ENCODE results near the gene SERINC3.
A peak's percentile ranks its signal among the peaks of the same experiment; 100 is the strongest.

The SERINC3 gene

GRCh38 chr20:44470327-44470726 lies 51.5 kb downstream of the SERINC3 start:
- peak; percentile 79 for FAIRE-seq

GRCh38 chr20:44468044-44468782 lies 53.7 kb downstream of the SERINC3 start:
- DNase-seq (ENCODE audit: insufficient read length, low spot score) (no peak), FAIRE-seq (peak; percentile 81)

More at GRCh38 chr20:44470327-44470726, 51.5 kb downstream of the SERINC3 start:
- DNase-seq (ENCODE audit: insufficient read length, low spot score) = no peak

GRCh38 chr20:44467289-44467883 lies 54.5 kb downstream of the SERINC3 start:
- FAIRE-seq (peak; percentile 57), DNase-seq (ENCODE audit: insufficient read length, low spot score) (no peak)

GRCh38 chr20:44465001-44465560 lies 56.8 kb downstream of the SERINC3 start:
- peak; percentile 48 for FAIRE-seq
- no peak for DNase-seq (ENCODE audit: insufficient read length, low spot score)

- FAIRE-seq = no peak
- DNase-seq (ENCODE audit: insufficient read length, low spot score) = no peak
Measured at GRCh38 chr20:44464514-44464913, 57.4 kb downstream of the SERINC3 start.

- FAIRE-seq (no peak), DNase-seq (ENCODE audit: insufficient read length, low spot score) (no peak)
Measured at GRCh38 chr20:44463466-44463865, 58.4 kb downstream of the SERINC3 start.

GRCh38 chr20:44461803-44462174 lies 60.1 kb downstream of the SERINC3 start:
- no peak for DNase-seq (ENCODE audit: insufficient read length, low spot score)
- FAIRE-seq = no peak

- DNase-seq (ENCODE audit: insufficient read length, low spot score) (no peak), FAIRE-seq (no peak)
Measured at GRCh38 chr20:44461142-44461802, 60.6 kb downstream of the SERINC3 start.

GRCh38 chr20:44460795-44461141 lies 61.1 kb downstream of the SERINC3 start:
- peak; percentile 86 for DNase-seq (ENCODE audit: insufficient read length, low spot score)
- peak; percentile 94 for FAIRE-seq

GRCh38 chr20:44459271-44459670 lies 62.6 kb downstream of the SERINC3 start:
- no peak for FAIRE-seq

GRCh38 chr20:44457016-44457415 lies 64.9 kb downstream of the SERINC3 start:
- DNase-seq (ENCODE audit: insufficient read length, low spot score) = no peak
- FAIRE-seq = no peak

More at GRCh38 chr20:44459271-44459670, 62.6 kb downstream of the SERINC3 start:
- DNase-seq (ENCODE audit: insufficient read length, low spot score) = no peak

- FAIRE-seq = no peak
- no peak for DNase-seq (ENCODE audit: insufficient read length, low spot score)
Measured at GRCh38 chr20:44456611-44457010, 65.3 kb downstream of the SERINC3 start.

- DNase-seq (ENCODE audit: insufficient read length, low spot score) (no peak), FAIRE-seq (no peak)
Measured at GRCh38 chr20:44455126-44455525, 66.7 kb downstream of the SERINC3 start.

- DNase-seq (ENCODE audit: insufficient read length, low spot score) (no peak), FAIRE-seq (no peak)
Measured at GRCh38 chr20:44454306-44454963, 67.4 kb downstream of the SERINC3 start.

GRCh38 chr20:44450903-44451450 lies 70.9 kb downstream of the SERINC3 start:
- FAIRE-seq = peak; percentile 74
- DNase-seq (ENCODE audit: insufficient read length, low spot score) = no peak

GRCh38 chr20:44450281-44450889 lies 71.5 kb downstream of the SERINC3 start:
- FAIRE-seq (peak; percentile 90), DNase-seq (ENCODE audit: insufficient read length, low spot score) (no peak)

- FAIRE-seq (no peak), DNase-seq (ENCODE audit: insufficient read length, low spot score) (no peak)
Measured at GRCh38 chr20:44449864-44450263, 72.0 kb downstream of the SERINC3 start.

GRCh38 chr20:44448753-44449546 lies 72.9 kb downstream of the SERINC3 start:
- DNase-seq (ENCODE audit: insufficient read length, low spot score) (no peak), FAIRE-seq (peak; percentile 87)

GRCh38 chr20:44447827-44448419 lies 73.9 kb downstream of the SERINC3 start:
- no peak for FAIRE-seq

More at GRCh38 chr20:44447827-44448419, 73.9 kb downstream of the SERINC3 start:
- no peak for DNase-seq (ENCODE audit: insufficient read length, low spot score)
